Parathyroid adenoma (tissue), 2 donors: ENCODE data around the gene VSTM4.
A peak's percentile ranks its signal among the peaks of the same experiment; 100 is the strongest.

Source experiments
- H2AFZ ChIP-seq: fragments of 300-600 bp; sonication (generic); one replicate; pipeline ENCODE4 v1.7.0; 2017; ENCODE audit warnings: antibody characterized with exemption, mild to moderate bottlenecking
- H3K27ac ChIP-seq: fragments of 300-600 bp; sonication (generic); one replicate; pipeline ENCODE4 v1.7.0; 2017
- H3K27me3 ChIP-seq: fragments of 300-600 bp; sonication (generic); one replicate; pipeline ENCODE4 v1.7.0; 2017; ENCODE audit warnings: low read length; ENCODE audit not compliant: control insufficient read depth, insufficient read depth
- H3K36me3 ChIP-seq: fragments of 300-600 bp; sonication (generic); one replicate; pipeline ENCODE4 v1.7.0; 2017; ENCODE audit warnings: low read length; ENCODE audit not compliant: control insufficient read depth, insufficient read depth
- H3K4me1 ChIP-seq: fragments of 300-600 bp; sonication (generic); one replicate; pipeline ENCODE4 v1.7.0; 2017; ENCODE audit warnings: control low read depth
- H3K4me2 ChIP-seq: fragments of 300-600 bp; sonication (generic); one replicate; pipeline ENCODE4 v1.7.0; 2017; ENCODE audit warnings: low read length
- H3K4me3 ChIP-seq: fragments of 300-600 bp; sonication (generic); one replicate; pipeline ENCODE4 v1.7.0; 2017; ENCODE audit warnings: low read depth, low read length
- H3K79me2 ChIP-seq: fragments of 300-600 bp; sonication (generic); one replicate; pipeline ENCODE4 v1.7.0; 2017; ENCODE audit warnings: control low read depth
- H3K9ac ChIP-seq: fragments of 300-600 bp; sonication (generic); one replicate; pipeline ENCODE4 v1.7.0; 2017; ENCODE audit warnings: mild to moderate bottlenecking
- H3K9me3 ChIP-seq: fragments of 300-600 bp; sonication (generic); one replicate; pipeline ENCODE4 v1.7.0; 2017; ENCODE audit warnings: low read length; ENCODE audit not compliant: control insufficient read depth
- CTCF ChIP-seq: fragments of 300-600 bp; sonication (generic); IDR thresholded peaks from one replicate; pipeline ENCODE4 v1.7.0; 2017; ENCODE audit warnings: antibody characterized with exemption, mild to moderate bottlenecking
- donor health status: primary hyperparathyroidism.

VSTM4 gene

GRCh38 chr10:49115015-49115795 is at the start of gene VSTM4:
Gene VSTM4, minus strand, starts transcription at chr10:49115522. Its CDS starts 37 bp downstream, at chr10:49115485.
- Histone ChIP-seq H3K36me3 (no peaks in the 10 kb centered on the region), H3K27me3 (no peaks in the 10 kb centered on the region), H3K9ac (peak within 1 kb of the TSS; percentile 8), H3K79me2 (peaks cover 28% of the 10 kb centered on the region), H3K27ac (peak within 1 kb of the TSS; percentile 83), H3K4me3 (peak within 1 kb of the TSS; percentile 60), H3K4me1 (peaks cover 49% of the 10 kb centered on the region), H3K9me3 (no peaks in the 10 kb centered on the region), H3K4me2 (peak within 1 kb of the TSS; percentile 85), H2AFZ (peak within 1 kb of the TSS; percentile 86)
- no peak for TF ChIP-seq CTCF

- no peak overlapping the region for H3K4me3 ChIP-seq
- H3K27me3 ChIP-seq: no peaks in the 10 kb centered on the region
- TF ChIP-seq CTCF: peak; percentile 71
Observed at GRCh38 chr10:49164559-49165188, 49.4 kb upstream of the VSTM4 start.

GRCh38 chr10:49163741-49164140 is 48.4 kb upstream of the VSTM4 start:
- H3K9ac ChIP-seq: no peak overlapping the region
- TF ChIP-seq CTCF: no peak
- H3K4me3 ChIP-seq: no peak overlapping the region
- no peak overlapping the region for H3K4me2 ChIP-seq
- H3K27ac ChIP-seq: no peak overlapping the region
- H3K27me3 ChIP-seq: no peaks in the 10 kb centered on the region
- no peaks in the 10 kb centered on the region for H3K36me3 ChIP-seq
- H3K79me2 ChIP-seq: no peaks in the 10 kb centered on the region
- no peaks in the 10 kb centered on the region for H3K9me3 ChIP-seq
- no peak overlapping the region for H2AFZ ChIP-seq
- peaks cover 40% of the 10 kb centered on the region for H3K4me1 ChIP-seq

More at GRCh38 chr10:49164559-49165188, 49.4 kb upstream of the VSTM4 start:
- no peaks in the 10 kb centered on the region for H3K36me3 ChIP-seq
- H3K9me3 ChIP-seq: no peaks in the 10 kb centered on the region
- no peak overlapping the region for H3K27ac ChIP-seq
- peaks cover 42% of the 10 kb centered on the region for H3K4me1 ChIP-seq
- no peaks in the 10 kb centered on the region for H3K79me2 ChIP-seq
- H3K4me2 ChIP-seq: no peak overlapping the region
- H2AFZ ChIP-seq: no peak overlapping the region
- H3K9ac ChIP-seq: no peak overlapping the region

GRCh38 chr10:49162761-49163310 is 47.5 kb upstream of the VSTM4 start:
- no peak overlapping the region for H2AFZ ChIP-seq
- H3K27me3 ChIP-seq: no peaks in the 10 kb centered on the region
- H3K36me3 ChIP-seq: no peaks in the 10 kb centered on the region
- no peak overlapping the region for H3K27ac ChIP-seq
- no peaks in the 10 kb centered on the region for H3K79me2 ChIP-seq
- H3K9me3 ChIP-seq: no peaks in the 10 kb centered on the region
- no peak overlapping the region for H3K4me3 ChIP-seq
- no peak for TF ChIP-seq CTCF
- peaks cover 38% of the 10 kb centered on the region for H3K4me1 ChIP-seq
- H3K9ac ChIP-seq: no peak overlapping the region
- H3K4me2 ChIP-seq: no peak overlapping the region
